GM21528 (cell line): ENCODE data around the gene ARPC2.
"Not testable (repeated sequence)": the region's sequence is repeated elsewhere in the genome, so short reads cannot be mapped to it uniquely, and the experiment has no call there.

ENCODE experiments used
- ATAC-seq: cut with Tn5 transposase; IDR thresholded peaks from one replicate; pipeline ENCODE4 v1.9.1; 2021; ENCODE audit warnings: mild to moderate bottlenecking, moderate library complexity; ENCODE audit not compliant: unreplicated experiment, low FRiP score

The ARPC2 gene

DNA sequence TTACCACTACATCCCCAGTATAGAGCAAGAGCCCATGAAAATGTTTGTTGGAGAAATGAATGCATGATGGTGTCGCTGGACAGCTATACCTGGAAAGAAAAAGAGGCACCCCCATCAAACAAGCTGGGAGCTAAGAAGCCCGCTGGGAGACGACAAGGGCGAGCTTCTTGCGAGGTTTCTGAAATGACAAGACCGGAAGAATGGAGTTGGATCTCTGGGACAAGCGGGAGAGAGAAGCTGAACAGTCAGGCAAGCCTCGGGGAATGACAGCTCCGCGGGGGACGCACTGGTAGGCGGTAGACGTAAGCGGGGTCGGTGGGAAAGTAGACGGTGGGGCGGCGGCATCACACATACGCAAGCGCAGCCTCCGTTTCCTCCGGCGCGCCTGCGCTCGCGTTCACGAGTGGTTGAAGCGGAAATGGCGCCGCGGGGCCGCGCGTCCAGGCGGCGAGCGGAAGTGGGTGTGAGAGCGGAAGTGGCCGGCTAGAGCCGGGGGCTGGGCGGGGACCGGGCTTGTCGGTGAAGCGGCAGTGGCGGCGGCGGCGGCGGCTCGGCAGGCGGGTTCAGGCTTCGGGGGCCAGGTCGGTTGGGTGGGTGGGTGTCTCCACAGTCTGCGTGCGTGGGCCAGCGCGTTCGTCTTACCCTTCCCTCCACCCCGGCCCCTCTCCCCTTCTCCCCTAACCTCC is at the start of gene ARPC2:
Gene ARPC2 (plus strand): TSS at position 516 of the 686 bp plus-strand sequence. CDS start 282 bp downstream, outside the sequence.
- ATAC-seq, result peak; percentile 71

DNA sequence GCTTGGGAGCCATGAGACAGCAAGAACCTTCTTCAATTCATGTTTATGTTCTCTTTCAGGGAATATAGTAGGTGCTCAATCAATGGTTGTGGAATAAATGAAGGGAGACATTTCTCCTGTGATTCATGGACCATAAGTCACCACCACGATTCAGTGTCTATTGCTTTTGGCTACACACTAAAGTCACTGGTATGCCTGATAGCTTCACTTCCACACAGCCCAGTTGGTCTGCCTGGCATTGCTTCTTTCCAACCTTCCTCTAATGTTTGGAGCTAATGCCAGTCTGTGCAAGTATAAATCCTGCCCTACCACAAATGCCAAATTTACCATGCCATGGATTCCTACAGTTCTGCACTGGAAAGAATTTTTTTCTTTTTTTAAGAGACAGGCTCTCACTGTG is 49.0 kb upstream of the ARPC2 start:
- ATAC-seq, result no peak

DNA sequence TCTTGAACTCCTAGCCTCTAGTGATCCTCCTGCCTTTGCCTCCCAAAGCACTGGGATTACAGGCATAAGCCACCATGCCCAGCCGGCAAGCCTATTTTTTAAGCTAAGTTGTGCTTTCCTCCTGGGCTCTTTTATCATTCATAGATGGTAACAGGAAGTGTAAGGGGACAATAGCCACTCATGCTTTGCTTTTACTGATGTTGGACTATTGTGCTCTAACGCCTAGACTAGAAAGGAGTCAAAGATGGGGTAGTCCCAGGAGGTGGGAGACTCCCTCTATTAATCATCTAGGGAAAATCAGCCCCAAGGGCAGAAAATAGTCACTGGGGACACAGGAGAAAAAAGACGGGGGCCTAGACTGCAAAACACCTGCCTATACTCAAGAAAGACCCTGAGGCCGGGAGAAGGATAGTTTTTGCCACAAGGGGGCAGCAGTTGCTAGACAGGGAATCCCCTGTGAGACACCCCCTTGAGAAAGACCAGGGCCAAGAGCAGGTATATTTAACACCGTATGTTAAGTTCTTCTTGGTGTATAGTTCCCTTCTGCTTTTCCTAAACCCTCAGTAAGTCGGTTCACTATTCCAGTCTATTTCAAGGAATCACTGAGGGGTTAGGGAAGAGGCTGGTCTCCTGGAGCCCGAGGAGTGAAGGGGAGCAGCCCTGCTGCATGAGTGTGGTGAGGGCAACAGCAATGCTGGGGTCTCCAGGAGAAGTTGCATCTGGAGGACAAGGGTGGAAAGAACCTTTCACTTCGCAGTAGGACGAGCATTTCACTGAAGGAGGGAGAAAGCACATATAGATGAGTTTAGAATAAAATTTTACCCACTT is 48.1 kb upstream of the ARPC2 start:
- ATAC-seq, result no peak

DNA sequence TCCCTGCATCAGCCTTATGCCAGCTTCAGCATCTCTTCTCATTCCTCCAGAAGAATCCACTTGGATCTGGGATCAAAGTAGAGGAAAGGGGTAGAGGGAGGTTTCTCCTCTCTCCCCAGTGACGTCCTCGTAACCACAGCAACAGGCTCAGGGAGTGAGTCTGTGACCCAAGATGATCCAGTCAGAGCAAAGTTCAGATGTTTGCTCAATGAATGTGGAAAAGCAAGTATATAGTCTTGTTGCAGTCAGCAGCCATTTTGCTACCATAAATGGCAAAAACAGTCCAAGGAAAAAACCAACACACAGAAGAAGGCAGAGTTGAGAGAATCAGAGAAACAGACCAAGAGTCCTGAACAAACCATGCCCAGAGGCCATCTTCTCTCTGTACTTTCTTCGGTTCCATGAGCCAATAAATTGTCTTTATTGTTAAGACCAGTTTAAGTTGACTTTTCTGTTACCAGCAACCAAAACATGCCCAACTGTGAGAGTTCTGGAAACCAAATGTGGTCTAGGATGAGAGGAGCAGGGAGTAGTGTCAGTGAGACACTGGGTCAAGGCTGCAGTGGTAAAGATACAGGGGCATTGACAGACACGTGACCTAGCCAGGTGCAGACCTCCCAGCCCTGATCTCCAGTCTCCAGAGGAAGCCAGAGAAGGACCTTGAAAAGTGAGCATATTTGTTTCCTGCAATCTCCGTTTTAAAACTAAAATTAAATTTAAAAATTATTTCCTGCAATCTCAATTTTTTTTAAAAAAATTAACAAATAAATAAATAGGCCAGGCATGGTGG is 47.0 kb upstream of the ARPC2 start:
- ATAC-seq, result no peak

DNA sequence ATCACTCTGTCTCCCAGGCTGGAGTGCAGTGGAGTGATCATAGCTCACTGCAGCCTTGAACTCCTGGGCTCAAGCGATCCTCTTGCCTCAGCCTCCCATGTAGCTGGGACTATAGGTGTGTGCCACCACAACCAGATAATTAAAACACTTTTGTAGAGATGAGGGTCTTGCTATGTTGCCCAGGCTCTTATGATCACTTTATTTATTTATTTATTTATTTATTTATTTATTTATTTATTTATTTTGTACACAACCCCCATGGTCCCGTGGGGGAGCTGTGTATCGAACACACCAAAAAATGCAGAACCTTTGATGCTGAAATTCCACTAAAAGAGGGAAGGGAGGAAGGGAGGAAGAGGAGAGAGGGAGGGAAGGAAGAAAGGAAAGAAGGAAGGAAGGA is 45.2 kb upstream of the ARPC2 start:
- ATAC-seq, result not testable (repeated sequence)

DNA sequence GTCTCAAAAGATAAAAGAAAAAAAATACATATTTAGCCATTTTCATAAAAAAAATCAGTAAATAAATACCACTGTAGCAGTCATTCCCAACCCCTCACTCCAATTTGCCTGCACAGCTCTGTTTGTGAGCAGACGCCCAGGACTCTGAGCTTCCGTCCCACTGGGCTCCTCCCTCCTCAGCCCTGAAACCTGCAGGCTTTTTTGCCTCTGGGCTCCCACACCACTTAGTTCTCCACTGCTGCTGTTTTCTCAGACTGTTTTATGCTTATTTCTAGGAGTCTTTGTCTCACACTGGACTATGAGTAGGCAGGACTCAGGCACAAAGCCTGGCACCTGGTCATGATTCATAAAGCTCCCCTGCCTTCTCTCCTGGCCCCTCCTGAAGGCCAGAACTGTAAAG is 44.1 kb upstream of the ARPC2 start:
- no peak for ATAC-seq

DNA sequence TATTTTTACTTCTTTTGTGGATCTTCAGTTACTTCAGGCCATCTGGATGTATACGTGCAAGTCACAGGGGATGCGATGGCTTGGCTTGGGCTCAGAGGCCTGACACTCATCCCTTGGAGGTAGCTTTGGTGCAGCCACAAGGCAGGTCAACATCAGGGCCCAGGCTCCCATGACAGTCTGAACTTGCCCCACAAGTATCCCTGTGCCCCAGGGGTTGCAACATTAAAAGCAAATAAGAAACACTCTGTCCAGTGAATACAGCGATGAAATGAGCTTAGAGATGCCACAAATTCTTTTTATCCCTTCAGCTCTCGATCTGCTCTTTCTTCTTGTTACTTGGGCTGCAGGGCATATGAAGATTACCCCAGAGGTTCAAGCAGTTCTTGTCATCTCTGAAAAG is 37.2 kb upstream of the ARPC2 start:
- ATAC-seq, result no peak

DNA sequence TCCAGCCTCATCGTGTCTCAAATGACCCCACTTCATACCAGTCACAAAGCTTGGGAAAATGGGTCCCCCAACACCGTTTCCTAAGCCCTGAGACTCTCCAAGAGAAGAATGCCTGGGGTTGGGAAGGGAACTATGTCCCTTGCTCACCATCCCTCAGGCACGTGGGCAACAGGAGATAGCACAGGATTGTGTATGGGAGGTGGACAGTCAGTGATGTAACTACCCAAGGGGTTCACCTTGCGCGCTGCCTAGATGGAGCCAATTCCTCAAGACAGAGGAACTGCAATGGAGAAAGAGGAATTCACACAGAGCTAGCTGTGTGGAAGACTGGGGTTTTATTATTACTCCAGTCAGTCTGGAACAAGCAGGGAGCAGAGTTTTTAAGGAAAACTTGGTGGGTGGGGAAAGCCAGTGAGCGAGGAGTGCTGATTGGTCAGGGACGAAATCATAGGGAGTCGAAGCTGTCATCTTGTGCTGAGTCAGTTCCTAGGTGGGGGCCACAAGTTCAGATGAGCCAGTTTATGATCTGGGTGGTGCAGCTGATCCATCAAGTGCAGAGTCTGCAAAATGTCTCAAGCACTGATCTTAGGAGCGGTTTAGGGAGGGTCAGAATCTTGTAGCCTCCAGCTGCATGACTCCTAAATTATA is 36.4 kb upstream of the ARPC2 start:
- ATAC-seq, result no peak

DNA sequence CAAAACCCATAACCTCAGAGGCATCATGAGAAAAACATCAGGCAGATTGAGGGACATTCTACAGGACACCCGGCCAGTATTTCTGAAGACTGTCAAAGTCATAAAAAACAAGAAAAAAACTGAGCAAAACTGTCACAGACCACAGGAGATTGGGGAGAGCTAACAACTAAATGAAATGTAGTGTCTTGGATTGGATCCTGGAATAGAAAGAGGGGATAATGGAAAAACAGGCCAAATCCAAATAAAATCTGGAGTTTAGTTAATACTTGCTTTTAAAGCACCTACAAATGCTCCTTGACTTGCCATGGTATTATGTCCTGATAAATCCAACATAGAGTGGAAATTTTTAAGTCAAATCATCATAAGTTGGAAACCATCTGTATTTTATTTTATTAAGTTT is 32.7 kb upstream of the ARPC2 start:
- ATAC-seq, result no peak

DNA sequence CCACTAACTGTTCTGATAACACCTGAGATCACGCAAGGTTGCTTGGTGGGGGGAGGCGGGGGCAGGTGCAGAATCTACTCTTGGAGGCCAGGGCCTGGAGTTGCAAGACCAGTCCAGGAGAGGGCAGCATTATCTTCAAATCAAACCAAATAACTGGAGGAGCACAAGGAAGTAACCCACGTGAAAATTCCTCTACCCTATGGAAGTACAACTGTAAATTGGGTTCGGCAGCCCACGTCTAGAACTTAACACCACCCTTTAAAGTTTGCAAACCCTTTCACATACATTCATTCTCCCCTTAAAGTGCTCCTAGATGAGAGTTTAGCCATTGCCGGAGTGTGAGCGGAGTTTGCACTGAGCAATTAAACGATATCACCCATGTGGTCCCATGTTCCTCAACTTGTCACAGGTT is 30.6 kb upstream of the ARPC2 start:
- ATAC-seq, result no peak

DNA sequence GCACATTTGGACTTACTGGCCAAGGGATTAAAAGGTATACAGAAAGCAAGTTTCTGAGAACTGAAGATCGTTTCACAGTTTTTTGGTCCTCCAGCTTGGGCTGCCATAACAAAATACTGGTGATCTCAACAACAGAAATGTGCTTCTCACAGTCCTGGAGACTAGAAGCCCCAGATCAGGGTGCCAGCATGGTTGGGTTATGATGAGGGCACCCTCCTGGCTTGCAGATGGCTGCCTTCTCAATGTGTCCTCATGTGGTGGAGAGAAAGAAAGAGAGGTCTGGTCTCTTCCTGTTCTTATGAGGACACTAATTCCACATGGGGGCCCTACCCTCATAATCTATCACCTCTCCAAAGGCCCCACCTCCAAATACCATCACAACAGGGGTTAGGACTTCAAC is 30.1 kb upstream of the ARPC2 start:
- ATAC-seq, result no peak

DNA sequence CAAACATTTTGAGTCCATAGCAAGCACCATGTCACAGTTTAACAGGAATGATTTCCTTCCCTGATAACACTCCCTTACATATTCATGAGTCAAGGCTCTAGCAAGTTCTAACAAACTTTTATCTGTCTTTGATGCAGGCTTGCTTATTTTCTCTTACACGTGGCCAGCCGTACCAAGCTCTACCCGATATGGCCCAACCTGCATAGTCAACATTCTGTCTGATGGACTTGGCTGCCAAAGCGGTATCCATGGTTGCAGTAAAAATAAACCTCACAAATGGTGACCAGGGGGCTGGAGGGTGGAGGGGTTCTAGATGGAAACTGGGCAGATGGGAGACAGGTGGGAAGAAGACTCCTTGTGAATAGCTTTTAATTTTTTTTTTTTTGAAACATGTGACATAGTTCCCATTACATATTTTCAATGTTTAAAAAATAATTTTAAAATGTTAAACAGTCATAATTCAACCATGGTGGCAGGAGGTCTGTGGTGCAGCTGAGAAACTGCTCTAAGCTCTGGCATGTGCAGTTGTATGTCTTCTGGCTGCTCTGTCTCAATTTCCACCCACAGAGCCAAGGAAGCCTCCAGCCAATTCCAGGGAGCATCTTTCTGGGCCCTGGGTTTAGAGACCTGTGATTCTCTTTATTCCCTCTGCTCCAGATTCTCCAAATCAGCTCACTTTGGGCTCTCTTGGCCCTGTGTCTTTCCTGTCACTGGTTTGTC is 29.5 kb upstream of the ARPC2 start:
- ATAC-seq, result no peak

DNA sequence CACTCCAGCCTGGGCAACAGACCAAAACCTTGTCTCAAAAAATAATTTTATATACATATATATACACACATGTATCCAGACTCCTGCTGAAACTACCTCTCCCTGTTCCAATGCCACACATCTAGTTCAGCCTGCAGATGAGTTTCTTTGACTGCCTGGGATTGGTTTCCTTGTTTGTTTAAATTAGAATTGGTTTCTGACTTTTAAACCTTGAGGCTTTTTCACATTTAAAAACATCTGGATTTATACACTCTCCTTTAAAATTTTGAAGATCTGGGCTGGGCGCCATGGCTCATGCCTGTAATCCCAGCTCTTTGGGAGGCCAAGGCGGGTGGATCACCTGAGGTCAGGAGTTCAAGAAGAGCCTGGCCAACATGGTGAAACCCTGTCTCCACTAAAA is 28.5 kb upstream of the ARPC2 start:
- ATAC-seq, result no peak

DNA sequence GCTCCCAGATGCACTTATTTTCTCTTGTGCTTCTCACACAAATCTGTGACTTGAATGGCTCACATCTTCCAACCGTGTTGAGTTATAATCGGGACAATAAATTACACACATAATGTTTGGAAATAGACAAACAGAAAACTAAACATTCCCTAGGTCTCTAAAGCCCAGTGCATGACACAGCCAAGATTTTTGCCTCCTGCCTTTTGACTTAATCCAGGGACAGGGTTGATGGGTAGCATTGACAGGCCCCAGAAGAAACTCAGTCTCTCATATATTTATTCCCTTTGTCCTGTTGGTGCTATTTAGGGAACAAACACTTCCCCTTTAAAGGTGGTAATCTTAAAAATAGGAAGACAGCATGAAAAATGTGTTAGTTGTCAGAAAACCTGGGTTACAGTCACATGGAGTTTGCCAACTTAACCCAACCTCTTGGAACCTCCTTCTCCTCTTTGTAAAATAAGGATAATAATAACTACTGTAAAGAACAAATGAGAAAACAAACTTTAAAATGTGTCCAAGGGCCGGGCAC is 24.0 kb upstream of the ARPC2 start:
- no peak for ATAC-seq

DNA sequence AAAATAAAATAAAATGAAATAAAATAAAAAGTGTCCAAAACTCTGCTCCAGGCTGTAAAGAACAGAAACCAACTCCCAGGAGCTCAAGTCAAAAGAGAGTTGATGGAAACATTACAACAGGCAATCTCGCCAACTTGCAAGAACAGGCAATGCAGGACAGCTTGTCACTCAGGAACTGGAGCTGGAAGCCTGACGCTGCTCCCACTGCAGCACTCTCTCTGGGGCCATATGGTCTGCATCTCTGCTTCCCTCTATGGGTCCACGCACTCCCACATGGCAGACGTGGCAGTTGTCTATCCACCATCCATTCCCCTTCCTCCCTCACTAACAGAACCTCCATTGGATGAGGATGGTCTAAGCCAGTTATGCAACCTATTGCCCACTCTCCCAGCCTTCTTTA is 23.3 kb upstream of the ARPC2 start:
- no peak for ATAC-seq

DNA sequence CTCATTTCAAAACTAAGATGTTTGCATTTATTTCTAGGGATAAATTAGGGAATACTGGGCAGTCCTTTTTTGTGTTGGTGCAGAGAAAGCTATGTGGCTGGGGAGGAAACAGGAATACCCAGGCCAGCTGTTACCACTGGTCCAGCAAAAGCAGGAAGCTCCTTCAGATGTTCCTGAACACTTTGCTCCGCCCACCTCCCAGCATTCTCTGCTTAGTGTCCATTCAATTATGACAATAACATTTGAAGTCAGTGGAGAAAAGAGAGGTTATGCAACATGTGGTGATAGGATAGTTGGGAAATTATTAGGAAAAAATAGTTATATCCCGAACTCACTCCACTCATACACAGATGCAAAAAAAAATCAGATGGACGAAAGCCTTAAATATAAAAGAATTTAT is 22.1 kb upstream of the ARPC2 start:
- ATAC-seq, result no peak

DNA sequence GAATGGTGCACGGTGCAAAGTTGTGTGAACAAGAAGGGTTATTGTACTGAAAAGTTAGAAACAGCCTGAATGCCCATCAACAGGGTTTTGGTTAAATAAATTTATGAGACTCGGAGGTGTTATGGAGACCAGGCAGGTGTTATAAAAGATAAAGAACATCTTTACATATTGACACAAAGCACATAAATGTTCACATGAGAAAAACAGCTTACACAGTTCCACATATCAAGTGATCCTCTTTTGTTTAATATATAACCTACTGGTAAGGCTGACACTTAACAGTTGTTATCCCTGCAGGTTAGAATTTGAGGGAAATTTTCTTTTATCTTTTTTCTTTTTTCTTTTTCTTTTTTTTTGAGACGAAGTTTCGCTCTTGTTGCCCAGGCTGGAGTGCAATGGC is 20.0 kb upstream of the ARPC2 start:
- no peak for ATAC-seq

DNA sequence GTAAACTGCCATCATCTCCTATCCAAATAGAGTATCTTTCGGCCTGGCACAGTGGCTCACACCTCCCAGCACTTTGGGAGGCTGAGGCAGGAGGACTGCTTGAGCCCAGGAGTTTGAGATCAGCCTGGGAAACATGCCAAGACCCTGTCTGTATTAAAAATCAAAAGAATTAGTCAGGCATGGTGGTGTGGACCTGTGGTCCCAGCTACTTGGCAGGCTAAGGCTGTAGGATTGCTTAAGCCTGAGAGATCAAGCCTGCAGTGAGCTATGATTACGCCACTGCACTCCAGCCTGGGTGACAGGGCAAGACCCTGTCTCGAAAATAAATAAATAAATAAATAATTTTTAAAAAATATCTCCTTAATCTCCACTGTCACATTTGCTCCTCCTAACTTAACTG is 14.7 kb upstream of the ARPC2 start:
- no peak for ATAC-seq

DNA sequence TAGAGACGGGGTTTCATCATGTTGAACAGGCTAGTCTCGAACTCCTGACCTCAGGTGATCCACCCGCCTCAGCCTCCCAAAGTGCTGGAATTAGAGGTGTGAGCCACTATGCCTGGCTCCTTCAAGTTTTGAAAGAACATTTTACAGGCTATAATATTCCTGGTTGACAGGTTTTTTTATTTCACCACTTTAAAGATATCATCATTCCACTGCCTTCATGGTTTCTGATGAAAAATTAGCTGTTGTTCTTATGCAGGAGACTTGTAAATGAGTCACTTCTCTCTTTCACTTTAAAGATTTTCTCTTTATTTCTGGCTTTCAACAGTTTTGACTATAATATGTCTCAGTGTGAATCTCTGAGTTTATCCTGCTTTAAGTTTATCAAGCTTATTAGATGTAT is 7.9 kb upstream of the ARPC2 start:
- ATAC-seq, result no peak

DNA sequence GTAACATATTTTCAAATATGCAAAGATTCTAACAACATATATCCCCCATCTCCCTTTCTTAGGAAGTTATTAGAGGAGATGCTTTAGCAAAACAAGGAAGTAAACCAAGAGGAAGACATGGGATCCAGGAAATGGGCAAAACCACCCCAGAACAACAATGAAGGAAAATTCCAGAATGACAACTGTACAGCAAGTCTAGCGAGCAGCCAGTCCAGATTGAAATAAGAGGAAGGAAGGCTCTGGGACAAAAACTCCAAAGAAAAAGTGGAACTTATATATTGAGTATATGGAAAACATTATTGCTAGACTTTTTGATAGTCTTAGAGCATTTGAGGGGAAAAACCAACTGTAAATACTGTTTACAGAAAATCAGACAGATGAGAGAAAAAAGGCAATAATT is 2.9 kb upstream of the ARPC2 start:
- ATAC-seq, result no peak
